GM12878 (cell line): ENCODE data around the gene ANKRD44. TPM values are rescaled to one million over a fixed set of nuclear protein-coding genes. Genes with fewer than 3 reads are reported as not detected.

Experiments
- ATAC-seq: fragments of 200-7000 bp; cut with Tn5 transposase; 3 replicates; pipeline ENCODE4 v1.9.1; 2020; ENCODE audit warnings: mild to moderate bottlenecking, moderate library complexity
- BruUV-seq: library from RNA; stranded (reverse); fragments of 400-500 nt; replicated peaks from 2 replicates; lab custom pipeline; 2021; lab: Mats Ljungman, UMichigan
- CTCF ChIA-PET: fragments of 300-600 bp; sonication (Branson Sonifier 250); formaldehyde crosslinking; extraction: SDS; loops from one replicate; lab custom pipeline; 2021; ENCODE audit warnings: inconsistent platforms; lab: Yijun Ruan, JAX
- POLR2A ChIA-PET: fragments of 350-600 bp; formaldehyde crosslinking; extraction: SDS; loops from one replicate; lab custom pipeline; 2021; ENCODE audit warnings: inconsistent platforms; lab: Charles Lee
- RAD21 ChIA-PET: fragments of 300-600 bp; sonication (Branson Sonifier 250); formaldehyde crosslinking; loops from one replicate; lab custom pipeline; 2023; ENCODE audit warnings: antibody characterized with exemption; ENCODE audit not compliant: unreplicated experiment; lab: Charles Lee
- SMC1A ChIA-PET: fragments of 300-600 bp; sonication (Branson Sonifier 250); formaldehyde crosslinking; loops from one replicate; lab custom pipeline; 2023; ENCODE audit not compliant: unreplicated experiment, uncharacterized antibody; lab: Charles Lee
- DNase-seq: peaks from one replicate; pipeline ENCODE4 v3.0.0-alpha.2; 2011; ENCODE audit warnings: low read depth, low spot score
- FAIRE-seq: peaks from 3 replicates; lab custom pipeline; 2011; peaks lifted over from hg19 to GRCh38; lab: Jason Lieb, UNC
- H2AFZ ChIP-seq: 2 replicates; pipeline ENCODE4 v1.6.0; 2011; ENCODE audit warnings: low read depth, low read length, control low read depth; ENCODE audit not compliant: control insufficient read depth
- H3K27ac ChIP-seq: 2 replicates; pipeline ENCODE4 v1.5.1; 2011; ENCODE audit warnings: control low read depth; ENCODE audit not compliant: control insufficient read depth, insufficient read depth
- H3K27me3 ChIP-seq, 2 experiments: replicated peaks in 1 of 2; 2 replicates each; pipeline versions ENCODE4 v1.6.0 to v1.6.1; 2011; ENCODE audit warnings: low read length in 1 of 2; ENCODE audit not compliant: control insufficient read depth in 2 of 2, insufficient read depth in 2 of 2
- H3K36me3 ChIP-seq, 2 experiments: 2 replicates each; pipeline ENCODE4 v1.5.1; 2011; ENCODE audit warnings: low read length in 1 of 2; ENCODE audit not compliant: control insufficient read depth in 2 of 2, insufficient read depth in 2 of 2
- H3K4me1 ChIP-seq: 2 replicates; pipeline ENCODE4 v1.6.1; 2011; ENCODE audit warnings: mild to moderate bottlenecking, low read length, moderate library complexity, mixed read lengths; ENCODE audit not compliant: control insufficient read depth, insufficient read depth
- H3K4me2 ChIP-seq: 2 replicates; pipeline ENCODE4 v1.6.0; 2011; ENCODE audit warnings: control low read depth; ENCODE audit not compliant: control insufficient read depth, insufficient read depth
- H3K4me3 ChIP-seq: fragments of 200-600 bp; sonication (generic); 2 replicates; pipeline ENCODE4 v1.5.1; 2016
- H3K79me2 ChIP-seq: 2 replicates; pipeline ENCODE4 v1.6.0; 2011; ENCODE audit warnings: low read length; ENCODE audit not compliant: control insufficient read depth, insufficient read depth
- H3K9ac ChIP-seq: 2 replicates; pipeline ENCODE4 v1.8.0; 2011; ENCODE audit warnings: low read length, control low read depth, mixed read lengths; ENCODE audit not compliant: control insufficient read depth, insufficient read depth
- H3K9me3 ChIP-seq: replicated peaks from 3 replicates; pipeline ENCODE4 v1.5.1; 2011; ENCODE audit warnings: mild to moderate bottlenecking, low read length; ENCODE audit not compliant: control insufficient read depth, insufficient read depth
- H4K20me1 ChIP-seq: 2 replicates; pipeline ENCODE4 v1.6.0; 2011; ENCODE audit not compliant: control insufficient read depth, insufficient read depth
- CBX3 ChIP-seq: fragments of 200-600 bp; sonication (generic); IDR thresholded peaks from 2 replicates; pipeline ENCODE4 v1.6.1; 2016; ENCODE audit warnings: low read depth, borderline replicate concordance
- CEBPB ChIP-seq, 2 experiments: fragments of 150-350 bp in 1 of 2; IDR thresholded peaks; 2 replicates each; pipeline ENCODE4 v1.6.1; 2012 to 2014; ENCODE audit warnings: low read depth in 2 of 2, low read length in 2 of 2, borderline replicate concordance in 1 of 2, inconsistent platforms in 1 of 2
- E4F1 ChIP-seq: fragments of 450-650 bp; IDR thresholded peaks from 2 replicates; pipeline ENCODE4 v1.6.1; 2018; ENCODE audit warnings: borderline replicate concordance, mild to moderate bottlenecking; ENCODE audit not compliant: partially characterized antibody
- HDAC2 ChIP-seq: fragments of 200-600 bp; sonication (generic); IDR thresholded peaks from 2 replicates; pipeline ENCODE4 v1.6.1; 2017
- HSF1 ChIP-seq: fragments of 150-350 bp; IDR thresholded peaks from 2 replicates; pipeline ENCODE4 v1.6.1; 2014; ENCODE audit warnings: mild to moderate bottlenecking, low read depth, low read length
- IRF3 ChIP-seq: fragments of 450-650 bp; IDR thresholded peaks from 2 replicates; pipeline ENCODE4 v1.6.1; 2014; ENCODE audit warnings: mild to moderate bottlenecking
- LARP7 ChIP-seq: fragments of 450-650 bp; IDR thresholded peaks from 2 replicates; pipeline ENCODE4 v1.6.1; 2017; ENCODE audit warnings: mild to moderate bottlenecking
- MTA3 ChIP-seq: IDR thresholded peaks from 2 replicates; pipeline ENCODE4 v1.6.1; 2012; ENCODE audit warnings: low read length, inconsistent platforms, borderline replicate concordance
- NFIC ChIP-seq: IDR thresholded peaks from 2 replicates; pipeline ENCODE4 v1.6.1; 2012; ENCODE audit warnings: low read depth, mild to moderate bottlenecking, inconsistent platforms, low read length, moderate library complexity
- RAD51 ChIP-seq: fragments of 450-650 bp; IDR thresholded peaks from 2 replicates; pipeline ENCODE4 v1.6.1; 2016; ENCODE audit warnings: moderate library complexity, mild to moderate bottlenecking, inconsistent platforms
- RELA ChIP-seq: fragments of 450-650 bp; IDR thresholded peaks from 2 replicates; pipeline ENCODE4 v1.8.0; 2014; ENCODE audit warnings: borderline replicate concordance; ENCODE audit not compliant: partially characterized antibody
- REST ChIP-seq: IDR thresholded peaks from 2 replicates; pipeline ENCODE4 v1.6.1; 2012; ENCODE audit warnings: mild to moderate bottlenecking, low read depth, low read length
- RUNX3 ChIP-seq: IDR thresholded peaks from 2 replicates; pipeline ENCODE4 v1.6.1; 2012; ENCODE audit warnings: low read length, inconsistent platforms
- STAT3 ChIP-seq: IDR thresholded peaks from 2 replicates; pipeline ENCODE4 v1.6.1; 2011; ENCODE audit warnings: low read depth, low read length, improper control_type of control experiment
- whole genome bisulfite sequencing: methylation state at CpG from one replicate; pipeline ENCODE4 v1.1.6; 2016; ENCODE audit warnings: low lambda C conversion rate; ENCODE audit not compliant: insufficient replicate concordance, insufficient coverage; ENCODE audit errors: missing lambda C conversion rate; 5-methylcytosine and 5-hydroxymethylcytosine counted together
- in situ Hi-C: fragments of 300-500 bp; cut with MboI; formaldehyde crosslinking; loops from 9 replicates; pipeline ENCODE4 v1.14.3; 2018; ENCODE audit warnings: mixed read lengths
- intact Hi-C: fragments of 100-400 bp; cut with micrococcal nuclease; formaldehyde crosslinking; loops from one replicate; pipeline ENCODE4 v1.14.2; 2022; ENCODE audit not compliant: unreplicated experiment
- polyA plus RNA-seq, 11 experiments: library from polyadenylated mRNA; depleted of rRNA in 4 of 11; unstranded in 6 of 11; stranded (reverse) in 5 of 11; fragments of >200 nt; fragmentation: Nextera tagmentation in 4 of 11; fragmentation: Illumina TruSeq in 1 of 11; extraction: Ambion mirVana in 4 of 11; extraction: Trizol in 1 of 11; gene quantifications; 1 replicate in 1 of 11; 2 replicates in 10 of 11; pipeline versions ENCODE4 v1.2.1 to v1.2.3, GENCODE V29; 2011 to 2016; ENCODE audit warnings: inconsistent platforms in 2 of 11, missing spikeins in 2 of 11, low read depth in 1 of 11
- total RNA-seq, 4 experiments: library from RNA; depleted of rRNA in 3 of 4; stranded (reverse); fragments of >200 nt in 3 of 4; fragmentation: Illumina TruSeq in 1 of 4; extraction: Trizol in 1 of 4; gene quantifications; 2 replicates each; pipeline versions ENCODE4 v1.2.1 to v1.2.3, GENCODE V29; 2013 to 2021

The ANKRD44 gene
- total and polyA plus RNA-seq, 10 of the 15 experiments (the other 5 are each of a cell fraction or from before 2014, with no cell fraction given), result 19.1 to 99.1 (median 59.6) TPM

GRCh38 chr2:197207106-197207505 lies 103.5 kb downstream of the ANKRD44 start:
- ChIA-PET SMC1A (interaction anchor here (0.6 to 18.1 kb wide), 15 partner anchors 8 to 95 kb away, joined by 3 to 433 read pairs (median 8); partner anchors contain the start of gene ANKRD44), RAD21 (interaction anchor here (0.6 to 18.1 kb wide), 11 partner anchors 10 to 95 kb away, joined by 3 to 408 read pairs (median 3); partner anchors contain the start of gene ANKRD44), POLR2A (interaction anchor here (0.8 to 6.5 kb wide), 10 partner anchors 8 to 100 kb away, joined by 3 to 80 read pairs (median 4); partner anchors contain the start of gene ANKRD44), CTCF (interaction anchor here (0.7 to 5.0 kb wide), 12 partner anchors 8 to 102 kb away, joined by 3 to 37 read pairs (median 8); no protein-coding TSS in a partner anchor)
- DNase-seq, result no peak
- 43% methylated on average over 2 of the region's 2 CpGs for WGBS
- Histone ChIP-seq H3K79me2 (peaks cover 88% of the 10 kb centered on the region), H3K9ac (peak overlapping the region; percentile 5), H3K4me2 (peak overlapping the region; percentile 85), H3K9me3 (no peaks in the 10 kb centered on the region; the same call in 2 of the 3 replicates), H2AFZ (no peak overlapping the region), H3K4me1 (peaks cover 70% of the 10 kb centered on the region), H4K20me1 (no peaks in the 10 kb centered on the region), H3K36me3 (0 out of 4 replicates have a peak, but pooled peaks cover 1 to 5% of the 10 kb centered on the region in 2 experiments), H3K4me3 (peak overlapping the region; percentile 33; the same call in 1 of the 2 replicates), H3K27ac (peak overlapping the region; percentile 97), H3K27me3 (no peaks in the 10 kb centered on the region)
- no peak for ATAC-seq
- intact Hi-C loops, result no loop called here
- in situ Hi-C loops, result no loop called here
- no TSS peak for BruUV-seq
- no peak for FAIRE-seq
- no peak for TF ChIP-seq MTA3
- no peak for TF ChIP-seq REST
- TF ChIP-seq E4F1, result no peak
- no peak for TF ChIP-seq HDAC2
- no peak for TF ChIP-seq CEBPB (IDR thresholded peaks at IDR 0.05; ENCODE audit: borderline replicate concordance in 1 of 2, low read depth in 2 of 2, low read length in 2 of 2)
- TF ChIP-seq STAT3, result no peak
- TF ChIP-seq IRF3, result no peak
- TF ChIP-seq LARP7, result no peak
- TF ChIP-seq HSF1, result no peak
- no peak for TF ChIP-seq RAD51
- no peak for TF ChIP-seq RUNX3
- no peak for TF ChIP-seq NFIC
- no peak for TF ChIP-seq CBX3
- no peak for TF ChIP-seq RELA
